GM18519 (cell line): ENCODE data around the gene RPTOR.

Experiments
- ATAC-seq: cut with Tn5 transposase; IDR thresholded peaks from one replicate; pipeline ENCODE4 v1.9.1; 2021; ENCODE audit warnings: mild to moderate bottlenecking, moderate library complexity; ENCODE audit not compliant: unreplicated experiment, low FRiP score

RPTOR gene

DNA sequence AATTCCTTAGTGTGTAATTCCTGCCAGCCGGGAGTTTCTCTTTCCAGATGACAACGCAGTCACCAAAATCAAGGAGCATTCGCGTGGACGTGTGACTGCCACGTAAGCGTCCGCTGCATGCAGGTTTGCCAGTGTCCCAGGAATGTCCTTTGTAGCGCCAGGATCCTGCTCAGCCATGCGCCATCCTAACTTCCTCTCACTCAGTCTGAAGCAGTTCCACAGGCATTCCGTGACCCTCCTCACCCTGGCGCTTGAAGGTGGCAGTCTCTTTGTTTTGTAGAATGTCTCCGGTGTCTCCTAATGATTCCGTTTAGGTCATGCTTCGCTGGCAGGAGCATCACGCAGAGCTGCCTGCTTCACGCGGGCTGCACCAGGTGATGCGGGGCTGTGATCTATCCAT lies 88.6 kb downstream of the RPTOR start:
- no peak for ATAC-seq

DNA sequence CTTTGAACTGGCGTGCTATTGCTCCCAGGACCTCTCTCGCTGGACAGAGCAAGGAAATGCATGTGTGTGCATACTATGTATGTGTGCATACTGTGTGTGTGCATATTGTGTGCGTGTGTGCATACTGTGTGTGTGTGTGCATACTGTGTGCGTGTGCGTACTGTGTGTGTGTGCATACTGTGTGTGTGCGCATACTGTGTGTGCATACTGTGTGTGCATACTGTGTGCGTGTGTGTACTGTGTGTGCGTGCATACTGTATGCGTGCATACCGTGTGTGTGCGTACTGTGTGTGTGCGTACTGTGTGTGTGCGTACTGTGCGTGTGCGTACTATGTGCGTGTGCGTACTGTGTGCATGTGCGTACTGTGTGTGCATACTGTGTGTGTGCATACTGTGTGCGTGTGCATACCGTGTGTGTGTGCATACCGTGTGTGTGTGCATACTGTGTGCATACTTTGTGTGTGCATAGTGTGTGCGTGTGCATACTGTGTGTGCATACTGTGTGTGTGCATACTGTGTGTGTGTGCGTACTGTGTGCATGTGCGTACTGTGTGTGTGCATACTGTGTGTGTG lies 89.4 kb downstream of the RPTOR start:
- ATAC-seq = no peak

- no peak for ATAC-seq
These were observed 91.9 kb downstream of the RPTOR start for GRCh38 chr17:80636361-80637018.

DNA sequence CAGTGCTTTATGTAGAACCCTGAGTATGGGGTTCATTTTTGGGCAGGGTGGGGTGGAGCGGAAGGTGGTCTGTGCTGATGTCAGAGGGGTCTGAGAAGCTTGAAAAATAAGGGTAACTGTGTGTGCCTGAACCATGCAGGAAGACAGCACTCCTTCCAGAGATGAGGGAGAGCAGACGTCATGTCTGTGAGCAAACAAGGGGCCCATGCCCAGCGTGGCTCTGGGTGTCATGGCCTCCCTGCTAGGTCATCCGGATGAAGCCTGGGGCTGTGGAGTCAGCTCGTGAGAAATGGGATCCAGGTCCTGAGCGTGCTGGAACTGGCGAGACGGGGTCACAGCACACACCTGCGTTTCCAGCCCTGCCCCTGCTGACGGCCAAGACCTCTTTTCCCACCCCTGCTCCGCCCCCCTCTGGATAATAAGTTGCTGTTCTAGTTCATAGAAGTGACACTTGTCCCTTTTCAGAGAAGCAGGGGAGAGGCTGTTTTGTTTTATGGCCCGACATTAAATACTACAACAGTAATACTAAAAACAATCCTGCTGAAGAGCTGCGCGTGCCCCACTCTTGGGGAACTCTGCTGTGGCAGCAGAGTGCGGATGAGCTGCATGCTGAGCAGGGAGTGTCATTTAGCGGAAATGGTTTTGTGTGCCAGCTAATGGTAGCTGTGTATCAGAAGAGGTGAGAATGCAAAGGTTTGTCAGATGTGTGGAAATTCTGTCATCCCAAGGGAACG lies 92.6 kb downstream of the RPTOR start:
- no peak for ATAC-seq

GRCh38 chr17:80639658-80640057 lies 95.0 kb downstream of the RPTOR start:
- ATAC-seq = no peak

DNA sequence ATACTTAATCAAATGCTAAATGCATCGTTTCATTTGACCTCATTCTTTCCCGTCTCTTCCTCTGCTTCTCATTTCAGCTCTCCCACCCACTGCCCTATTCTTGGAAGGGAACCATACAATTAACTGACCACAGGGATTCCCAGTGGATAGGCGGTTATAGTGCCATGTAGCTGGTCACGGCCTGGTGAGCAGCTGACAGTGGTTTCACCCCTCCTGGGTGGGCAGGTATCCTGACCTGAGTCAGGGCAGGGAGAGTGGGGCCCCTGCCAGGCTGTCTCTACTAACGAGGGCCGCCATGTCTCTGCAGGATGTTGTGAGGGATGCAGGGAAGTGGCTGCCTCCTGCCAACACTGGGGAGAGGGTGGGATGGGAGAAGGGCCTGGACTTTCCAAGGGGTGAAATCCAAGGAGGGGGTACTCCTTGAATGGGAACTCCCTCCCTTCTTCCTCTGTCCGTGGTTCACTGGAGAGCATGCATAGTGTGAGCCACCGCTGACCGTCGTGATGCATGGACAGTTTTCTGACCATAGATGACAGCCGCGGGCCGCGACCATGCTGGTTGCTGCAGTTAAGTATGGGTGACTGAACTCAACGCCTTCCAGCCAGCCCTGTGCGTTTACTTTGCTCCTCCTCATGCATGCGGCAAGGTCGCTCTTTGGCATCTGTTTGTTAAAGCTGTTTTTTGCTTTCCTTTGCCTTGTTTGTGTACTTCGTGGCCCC lies 95.9 kb downstream of the RPTOR start:
- ATAC-seq = no peak

DNA sequence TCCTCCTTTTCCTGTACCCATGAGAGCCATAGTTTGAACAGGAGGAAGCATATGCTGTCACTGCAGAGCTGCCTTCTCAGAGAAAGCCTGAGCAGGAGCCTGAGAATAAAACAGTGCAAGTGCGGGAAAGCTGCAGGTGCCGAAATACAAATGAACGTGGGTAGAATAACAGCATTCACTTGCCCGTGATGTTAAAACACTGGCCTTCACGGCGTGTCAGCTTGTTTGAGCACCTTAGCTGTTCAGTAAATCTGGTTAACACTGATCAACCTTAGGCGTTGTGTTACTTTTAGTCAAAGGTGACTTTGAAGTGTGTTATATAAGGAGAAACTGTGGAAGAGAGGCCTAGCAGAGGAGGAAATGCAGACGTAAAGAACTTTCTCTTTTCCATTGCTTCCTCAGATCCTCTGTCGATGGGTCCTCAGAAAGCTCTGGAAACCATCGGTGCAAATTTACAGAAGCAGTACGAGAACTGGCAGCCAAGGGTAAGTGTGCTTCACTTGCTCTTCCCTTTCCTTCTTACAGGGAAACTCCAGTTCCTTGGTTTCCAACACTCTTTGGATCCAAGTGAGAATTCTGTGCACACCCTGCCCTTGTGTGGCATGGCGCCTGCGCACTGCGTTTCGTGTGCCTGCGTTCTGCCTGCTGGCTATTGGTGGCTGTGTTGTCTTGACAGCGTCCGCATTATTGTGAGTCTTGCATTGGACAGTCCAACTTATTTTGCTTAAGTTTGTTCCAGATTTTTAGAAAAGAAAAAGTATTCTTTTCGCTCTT lies 98.9 kb downstream of the RPTOR start:
- ATAC-seq = no peak

GRCh38 chr17:80644536-80644935 lies 99.9 kb downstream of the RPTOR start:
- no peak for ATAC-seq

DNA sequence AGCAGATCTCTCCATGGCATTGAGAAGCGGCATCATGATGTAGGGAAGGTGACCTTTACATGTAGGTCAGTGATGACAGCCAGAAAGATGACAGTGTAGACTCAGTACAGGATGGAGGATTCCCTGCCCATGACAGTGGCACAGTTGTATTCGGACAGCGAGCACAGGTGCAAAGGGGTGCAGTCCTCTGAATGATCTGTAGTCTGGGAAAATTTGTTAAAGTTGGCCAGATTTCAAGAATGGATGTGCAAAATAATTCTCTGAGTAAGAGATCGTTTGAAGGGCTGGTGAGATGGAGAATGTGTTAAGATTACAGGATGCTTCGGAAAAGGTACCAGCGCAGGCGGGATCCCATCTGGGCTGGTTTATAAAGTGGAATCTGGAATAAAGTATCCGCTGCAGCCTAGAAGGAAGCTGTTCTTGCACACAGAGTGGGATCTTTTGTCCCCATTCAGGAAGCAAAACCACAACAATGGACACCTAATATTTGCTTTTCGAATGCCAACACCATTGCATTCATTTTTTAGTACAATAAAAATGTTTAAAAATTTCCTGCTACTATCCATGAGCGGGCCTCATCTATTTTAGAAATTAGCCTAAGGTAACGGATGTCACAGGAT lies 101.2 kb downstream of the RPTOR start:
- ATAC-seq = no peak

GRCh38 chr17:80646328-80646727 lies 101.7 kb downstream of the RPTOR start:
- ATAC-seq = no peak

DNA sequence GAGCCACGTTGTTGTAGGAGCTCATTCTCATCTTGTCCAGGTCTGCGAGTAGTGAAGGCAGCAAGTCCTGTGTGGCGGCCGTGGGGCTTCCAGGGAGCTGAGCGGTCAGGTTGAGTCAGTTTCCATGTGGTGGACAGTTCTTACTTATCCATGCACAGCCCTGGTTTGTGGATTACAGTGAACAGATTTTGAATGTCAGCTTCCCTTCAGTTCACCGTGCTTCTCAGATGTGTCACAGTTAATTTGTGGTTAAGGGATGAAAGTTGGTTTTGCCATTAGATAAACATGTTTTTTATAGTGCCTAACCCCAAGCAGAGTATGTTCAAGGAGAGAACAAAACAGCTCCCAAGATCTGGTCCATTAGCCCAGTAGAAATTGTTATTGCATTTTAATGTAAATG lies 103.1 kb downstream of the RPTOR start:
- ATAC-seq = no peak

GRCh38 chr17:80649200-80649644 lies 104.6 kb downstream of the RPTOR start:
- no peak for ATAC-seq

DNA sequence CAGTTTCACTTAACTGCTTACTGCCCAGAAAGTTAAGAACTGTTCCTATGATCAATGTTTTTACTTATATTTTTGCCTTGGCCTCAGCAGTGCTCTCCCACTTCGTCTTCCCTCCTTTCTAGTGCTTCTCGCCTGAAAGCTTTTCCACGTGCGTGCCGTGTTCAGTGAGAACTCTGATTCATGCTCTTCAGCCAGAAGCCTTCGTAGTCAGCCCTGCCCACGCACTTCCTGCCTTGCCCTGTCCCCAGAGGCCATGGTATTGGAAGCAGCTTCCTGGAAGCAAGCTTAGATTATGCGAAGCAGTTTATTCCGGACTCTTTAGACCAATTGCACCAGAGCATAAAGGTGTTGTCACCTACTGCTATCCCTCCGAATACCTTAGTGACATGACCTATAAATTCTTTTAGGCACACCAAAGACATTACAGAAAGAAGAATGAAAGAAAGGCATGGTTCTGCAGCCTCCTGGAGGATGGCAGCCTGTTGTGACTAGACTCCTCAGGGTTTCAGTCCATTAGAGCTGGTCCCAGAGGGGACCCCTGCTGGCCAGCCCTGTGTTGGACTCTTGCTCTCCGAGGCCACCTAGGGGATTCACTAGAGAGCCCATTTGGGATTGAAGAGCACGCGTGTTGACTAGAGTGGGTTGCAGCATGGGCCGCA lies 105.2 kb downstream of the RPTOR start:
- no peak for ATAC-seq

DNA sequence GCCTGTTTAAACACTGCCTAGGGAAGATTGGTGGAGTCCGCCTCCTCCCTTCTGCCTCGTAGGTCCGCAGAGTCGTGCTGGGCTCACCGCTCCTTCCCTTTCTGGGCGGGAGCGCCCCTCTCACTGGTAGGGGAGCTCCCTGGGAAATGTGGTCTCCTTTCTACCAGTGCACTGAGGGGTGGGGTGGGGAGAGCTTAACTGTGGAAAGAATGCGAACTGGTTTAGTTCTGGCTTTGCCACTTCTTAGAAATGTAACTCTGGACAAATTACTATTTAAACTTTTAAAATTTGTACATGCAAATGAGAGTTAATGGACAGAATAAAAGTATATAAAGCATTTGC lies 105.7 kb downstream of the RPTOR start:
- no peak for ATAC-seq

GRCh38 chr17:80650751-80651518 lies 106.3 kb downstream of the RPTOR start:
- no peak for ATAC-seq

DNA sequence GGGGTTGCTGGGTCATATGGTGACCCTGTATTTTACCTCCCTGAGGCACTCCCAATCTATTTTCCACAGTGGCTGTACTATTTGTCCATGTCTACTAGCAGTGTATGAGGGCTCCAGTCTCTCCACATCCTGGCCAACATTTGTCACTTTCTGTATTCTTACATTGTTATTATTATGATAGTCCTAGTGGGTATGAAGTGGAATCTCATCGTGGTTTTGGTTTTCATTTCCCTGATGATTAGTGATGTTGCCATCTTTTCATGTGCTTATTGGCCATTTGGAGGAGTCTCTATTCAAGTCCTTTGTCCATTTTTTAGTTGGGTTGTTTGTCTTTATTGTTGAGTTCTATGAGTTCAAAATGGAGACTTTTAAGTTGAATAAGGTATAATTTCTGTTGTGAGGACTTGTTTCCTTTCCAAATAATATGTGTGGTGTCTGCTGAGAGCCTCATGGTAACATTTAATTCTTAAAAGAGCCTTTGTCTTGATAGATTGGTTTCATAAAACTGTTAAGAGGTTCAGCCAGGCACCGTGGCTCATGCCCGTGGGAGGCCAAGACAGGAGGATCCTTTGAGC lies 108.2 kb downstream of the RPTOR start:
- ATAC-seq = no peak

DNA sequence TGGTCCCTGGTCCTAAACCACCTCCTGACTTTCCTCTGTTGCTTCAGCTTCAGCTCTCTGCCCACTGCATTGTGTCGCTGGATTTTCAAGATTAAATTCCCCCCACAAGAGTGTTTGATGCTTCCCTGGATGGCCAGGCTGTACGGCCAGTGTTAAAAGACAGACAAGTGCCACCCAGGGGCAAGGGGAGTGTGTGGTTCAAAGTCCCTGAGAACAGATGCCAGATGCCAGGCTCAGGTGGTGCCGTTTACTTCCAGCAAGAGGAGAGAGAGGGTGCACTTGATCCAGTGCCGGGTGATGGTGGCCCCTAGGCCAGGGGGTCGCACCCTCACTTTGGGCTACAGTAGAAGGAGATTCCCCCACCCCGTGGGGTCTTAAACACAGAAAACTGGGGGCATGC lies 109.2 kb downstream of the RPTOR start:
- no peak for ATAC-seq

- no peak for ATAC-seq
These were observed 111.0 kb downstream of the RPTOR start for GRCh38 chr17:80655608-80656007.

DNA sequence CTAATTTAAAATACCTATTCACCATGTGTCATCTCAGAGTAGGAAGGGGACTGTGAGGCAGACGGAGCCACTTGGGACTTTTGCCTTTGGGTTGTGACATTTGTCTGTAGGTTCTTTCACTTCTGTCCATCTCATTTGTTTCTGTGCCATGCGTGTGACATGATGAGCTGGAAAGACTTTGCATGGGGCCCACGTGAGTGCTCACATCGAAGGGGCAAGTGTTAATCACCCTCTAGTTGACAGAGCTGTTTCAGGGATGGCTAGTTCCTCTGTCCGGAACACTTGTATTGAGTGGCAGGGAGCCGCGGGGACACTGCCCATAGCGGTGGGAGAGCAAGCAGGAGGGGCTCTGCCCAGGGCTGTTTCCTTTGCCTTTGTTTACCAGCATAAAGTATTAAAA lies 112.0 kb downstream of the RPTOR start:
- no peak for ATAC-seq
